Activated CD4-positive, alpha-beta T cell treated with anti-CD3 and anti-CD28 coated beads, Interleukin-10, Interleukin-2, amounts not matched to agents 100 ng/mL and 50 ng/mL, durations not matched to agents 16 hours and 8 hours (primary cell): ENCODE results near the gene RAET1G.

Experiments used
- DNase-seq: peaks from one replicate; pipeline ENCODE4 v3.0.0-alpha.2; 2020

RAET1G gene

DNA sequence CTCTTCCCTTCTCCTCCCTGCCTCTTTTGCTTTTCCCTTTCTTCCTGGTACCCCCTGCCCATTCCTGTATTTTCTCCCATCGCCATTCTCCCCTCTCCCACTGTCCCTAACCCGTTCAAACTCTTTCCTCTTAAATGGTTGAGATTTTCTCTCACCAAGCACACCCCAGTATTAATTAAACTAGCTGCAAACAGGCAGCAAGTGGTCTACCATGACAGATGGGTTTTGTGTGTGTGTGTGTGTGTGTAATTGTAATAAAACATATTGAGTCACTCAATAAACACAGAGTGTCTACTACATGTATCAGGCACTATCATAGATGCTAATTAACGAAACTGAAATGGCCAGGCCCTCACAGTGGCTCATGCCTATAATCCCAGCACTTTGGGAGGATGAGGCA lies 31.7 kb downstream of the RAET1G start:
- DNase-seq, result no peak

DNA sequence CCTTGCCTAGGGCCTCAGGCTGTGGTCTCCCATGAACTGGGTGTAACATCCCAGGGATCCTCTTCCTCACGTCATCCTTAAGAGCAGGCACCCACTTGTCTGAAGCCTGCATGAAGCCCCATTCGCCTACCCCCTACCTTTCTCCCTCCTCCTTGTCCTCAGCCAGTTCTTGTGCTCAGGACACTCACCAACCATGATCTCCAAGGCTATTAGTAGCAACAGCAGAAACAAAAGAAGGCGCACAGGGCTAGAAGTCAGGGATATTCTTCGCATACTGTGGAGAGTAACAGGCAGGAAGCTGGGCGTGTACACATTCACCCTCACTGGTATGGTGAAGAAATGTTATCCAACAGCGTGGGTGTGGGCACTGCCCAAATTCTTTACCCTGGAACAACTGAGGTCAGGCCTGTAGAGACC lies 32.3 kb downstream of the RAET1G start:
- DNase-seq, result no peak

DNA sequence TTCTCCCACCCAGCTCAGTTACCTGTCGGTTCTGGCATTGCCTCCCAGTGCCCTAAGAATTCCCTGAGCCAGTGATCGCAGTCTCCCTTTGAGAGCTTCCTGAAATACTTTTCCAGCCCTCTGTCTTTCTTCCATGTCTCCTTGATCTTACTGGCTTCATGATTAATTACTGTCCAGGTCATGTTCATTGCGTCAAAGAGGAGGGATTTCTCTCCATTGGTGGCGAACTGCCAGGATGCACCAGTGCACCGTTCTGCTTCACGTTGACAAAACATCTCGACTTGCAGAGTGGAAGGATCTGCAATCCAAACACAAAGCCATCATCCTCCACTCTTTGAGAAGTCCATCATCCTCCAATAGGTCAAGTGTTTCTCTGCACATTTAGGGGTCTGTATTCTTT lies 33.6 kb downstream of the RAET1G start:
- no peak for DNase-seq

DNA sequence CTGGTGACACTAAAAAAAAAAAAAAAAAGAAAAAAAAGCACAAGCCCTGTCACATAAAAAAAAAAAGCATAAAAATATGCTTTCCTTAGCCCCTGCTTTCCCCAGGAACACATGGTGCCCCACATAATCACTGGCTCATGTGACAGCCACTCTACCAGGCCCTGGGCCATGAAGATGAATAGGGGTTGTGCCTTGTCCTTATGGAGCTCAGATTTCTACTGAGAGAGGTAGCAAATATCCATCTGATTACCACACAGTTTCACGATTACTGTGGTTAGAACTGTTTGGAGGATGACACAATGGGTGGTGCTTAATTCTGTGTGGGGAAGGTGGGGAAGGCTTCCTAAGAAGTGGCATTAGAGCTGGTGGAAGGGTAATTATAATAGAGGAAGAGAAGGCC lies 34.3 kb downstream of the RAET1G start:
- DNase-seq, result no peak

DNA sequence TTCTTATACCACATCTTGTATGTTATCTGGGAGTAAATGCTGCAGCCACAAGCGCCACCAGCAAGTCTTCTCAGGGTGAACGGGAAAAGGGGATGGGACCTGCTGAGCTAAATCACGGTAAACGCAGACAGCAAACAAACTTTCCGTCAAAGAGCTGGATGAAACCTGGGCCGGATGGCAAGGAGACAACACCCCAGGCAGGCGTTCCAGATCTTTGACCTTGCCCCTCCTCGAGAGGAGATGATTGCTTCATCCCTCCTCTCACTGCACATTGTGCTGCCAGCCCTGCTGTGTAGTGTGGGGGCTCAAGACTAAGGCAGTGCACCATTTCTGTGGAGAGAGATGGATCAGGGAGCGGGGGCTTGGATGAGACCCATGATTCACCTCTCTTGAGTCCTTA lies 34.8 kb downstream of the RAET1G start:
- no peak for DNase-seq

DNA sequence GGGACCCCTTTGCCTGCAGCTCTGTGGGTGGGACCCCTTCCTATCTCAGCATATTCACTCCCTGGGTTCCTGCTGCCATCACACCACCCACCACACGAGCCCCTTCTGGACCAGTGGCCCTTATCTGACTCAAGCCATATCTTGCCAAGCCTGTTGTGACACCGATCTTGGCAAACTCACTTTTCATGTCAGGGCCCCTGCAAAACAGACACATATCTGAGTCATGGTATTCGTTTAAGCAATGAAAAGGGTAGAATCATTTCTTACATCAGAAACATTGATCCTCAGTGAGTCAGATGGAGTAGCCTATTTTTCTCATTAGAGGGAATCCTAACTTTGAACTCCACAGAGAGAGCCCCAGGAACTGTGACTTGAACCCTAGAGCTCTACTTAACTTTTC lies 35.6 kb downstream of the RAET1G start:
- DNase-seq, result no peak

DNA sequence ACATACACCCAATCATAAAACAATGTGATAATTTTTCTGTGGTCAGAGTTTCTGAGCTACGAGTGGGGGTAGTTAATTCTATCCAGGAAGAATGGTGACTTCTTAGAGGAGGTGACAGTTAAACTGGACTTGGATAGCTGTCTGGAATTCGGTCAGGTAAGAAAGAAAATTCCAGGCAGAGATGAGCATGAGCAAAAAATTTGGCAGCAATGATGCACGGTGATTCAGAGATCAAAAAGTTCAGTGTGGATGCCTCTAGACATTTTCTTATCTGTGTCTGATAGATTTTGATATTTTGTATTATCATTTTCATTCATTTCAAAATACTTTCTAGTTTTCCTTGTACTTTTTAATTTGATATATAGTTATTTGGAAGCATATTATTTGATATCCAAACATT lies 37.0 kb downstream of the RAET1G start:
- no peak for DNase-seq

DNA sequence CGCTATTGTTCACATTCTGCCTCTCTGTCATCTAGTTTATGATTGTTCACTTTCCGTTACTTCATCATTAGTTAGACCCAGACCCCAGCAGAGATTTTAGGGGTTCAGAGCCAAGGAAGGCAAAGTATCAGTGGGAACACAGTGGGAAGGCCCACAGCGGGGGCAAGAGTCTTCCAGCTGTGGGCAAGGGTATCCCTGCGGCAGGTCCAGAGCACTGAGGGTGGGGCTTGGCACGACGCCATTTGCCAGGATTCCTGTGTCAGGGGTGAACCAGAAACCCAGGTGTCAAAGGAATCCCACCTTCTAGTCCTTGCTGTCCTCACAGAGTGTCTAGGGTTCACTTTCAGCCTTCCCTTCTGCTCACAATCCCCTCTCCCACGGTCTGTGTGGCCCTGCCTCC lies 38.3 kb downstream of the RAET1G start:
- no peak for DNase-seq

DNA sequence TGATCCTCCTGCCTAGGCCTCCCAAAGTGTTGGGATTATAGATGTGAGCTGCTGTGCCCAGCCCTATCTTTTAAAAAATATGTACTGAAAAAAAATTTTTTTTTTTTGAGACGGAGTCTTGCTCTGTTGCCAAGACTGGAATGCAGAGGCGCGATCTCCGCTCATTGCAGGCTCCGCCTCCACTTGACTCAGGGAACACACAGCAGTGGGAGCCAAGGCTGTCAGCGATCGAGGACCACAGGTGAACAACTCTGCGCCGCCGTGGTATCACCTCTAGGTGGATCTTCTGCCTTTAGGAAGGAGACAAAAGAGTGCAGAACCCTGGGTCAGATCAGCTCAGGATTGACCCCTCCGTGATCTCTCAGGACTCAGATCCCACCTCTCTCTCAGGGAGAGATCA lies 38.7 kb downstream of the RAET1G start:
- no peak for DNase-seq

DNA sequence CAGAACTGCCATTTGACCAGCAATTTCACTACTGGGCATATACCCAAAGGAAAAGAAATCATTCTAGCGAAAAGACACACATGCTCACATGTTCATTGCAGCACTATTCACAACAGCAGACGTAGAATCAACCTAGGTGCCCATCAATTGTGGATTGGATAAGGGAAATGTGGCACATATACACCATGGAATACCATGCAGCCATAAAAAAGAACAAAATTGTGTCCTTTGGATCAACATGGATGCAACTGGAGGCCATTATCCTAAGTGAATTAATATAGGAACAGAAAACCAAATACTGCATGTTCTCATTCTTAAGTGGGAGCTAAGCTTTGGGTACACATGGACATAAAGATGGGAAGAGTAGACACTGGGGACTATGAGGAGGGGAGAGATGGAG lies 41.1 kb downstream of the RAET1G start:
- no peak for DNase-seq

DNA sequence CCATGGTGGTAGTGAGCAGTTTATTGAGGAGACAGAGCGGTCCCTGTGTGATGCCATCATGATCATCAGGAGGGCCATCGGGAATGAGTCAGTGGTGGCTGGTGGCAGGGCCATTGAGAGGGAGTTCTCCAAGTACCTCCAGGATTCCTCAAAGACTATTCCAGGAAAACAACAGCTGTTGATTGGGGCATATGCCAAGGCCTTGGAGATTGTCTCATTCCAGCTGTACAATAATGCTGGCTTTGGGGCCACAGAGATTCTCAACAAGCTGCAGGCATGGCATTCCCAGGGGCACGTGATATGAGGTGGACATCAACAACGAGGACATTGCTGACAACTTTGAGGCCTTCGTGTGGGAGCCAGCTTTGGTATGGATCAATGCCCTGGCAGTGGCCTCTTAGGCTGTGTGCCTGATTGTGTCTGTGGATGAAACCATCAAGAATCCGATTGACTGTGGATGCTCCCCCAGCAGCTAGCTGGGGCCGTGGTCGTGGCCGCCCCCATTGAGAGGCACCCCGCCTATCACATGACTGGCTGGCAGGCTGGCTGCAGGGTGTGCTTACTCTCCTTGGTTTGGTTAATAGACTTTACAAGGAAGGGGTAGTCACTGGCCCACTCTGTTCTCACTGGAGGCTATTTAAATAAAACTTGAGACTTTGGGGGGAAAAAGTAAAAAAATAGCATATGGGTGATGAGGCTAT lies 41.7 kb downstream of the RAET1G start:
- DNase-seq, result no peak

DNA sequence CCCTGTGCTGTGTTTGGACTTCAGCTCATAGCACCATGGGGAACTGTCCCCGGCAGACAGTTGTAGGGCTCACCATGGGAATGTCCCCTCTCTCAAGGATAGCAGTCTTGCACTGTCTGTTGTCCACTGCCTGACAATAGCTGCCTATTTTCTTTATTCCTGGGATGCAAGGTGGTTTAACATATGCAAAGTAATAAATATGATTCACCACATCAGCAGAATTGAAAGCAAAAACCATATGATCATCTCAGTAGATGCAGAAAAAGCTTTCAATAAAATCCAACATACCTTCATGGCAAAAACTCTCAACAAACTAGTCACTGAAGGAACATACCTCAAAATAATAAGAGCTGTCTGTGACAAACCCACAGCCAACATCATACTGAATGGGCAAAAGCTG lies 45.3 kb downstream of the RAET1G start:
- no peak for DNase-seq

DNA sequence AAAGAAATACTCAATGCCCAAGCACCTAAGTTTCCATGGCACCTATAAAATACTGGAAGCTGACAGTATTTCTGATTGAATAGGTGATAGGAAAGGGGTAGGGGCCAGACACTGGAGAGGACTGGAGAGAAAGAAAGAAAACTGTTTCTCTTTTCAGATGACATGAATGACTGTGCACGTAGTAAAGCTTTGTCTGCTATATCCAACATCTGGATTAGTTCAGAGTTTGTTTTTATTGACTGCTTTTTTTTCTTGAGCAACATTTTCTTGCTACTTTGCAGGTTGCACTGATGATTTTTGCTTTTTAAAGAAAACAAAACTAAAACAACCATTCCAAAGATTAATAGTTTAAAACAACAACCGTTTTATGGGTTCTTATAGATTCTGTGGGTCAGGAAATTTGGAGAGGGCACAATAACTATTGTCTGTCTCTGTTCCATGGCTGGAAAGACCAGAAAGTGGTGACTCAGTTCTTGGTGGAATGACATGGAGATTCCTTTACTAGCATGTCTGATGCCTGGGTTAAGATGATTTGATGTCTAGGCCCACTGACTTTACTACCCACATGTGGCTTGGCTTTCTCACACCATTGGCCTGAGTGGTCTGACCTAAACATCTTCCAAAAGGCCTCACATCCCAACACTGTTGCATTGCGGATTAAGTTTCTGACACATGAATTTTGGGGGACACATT lies 46.5 kb downstream of the RAET1G start:
- DNase-seq, result no peak

DNA sequence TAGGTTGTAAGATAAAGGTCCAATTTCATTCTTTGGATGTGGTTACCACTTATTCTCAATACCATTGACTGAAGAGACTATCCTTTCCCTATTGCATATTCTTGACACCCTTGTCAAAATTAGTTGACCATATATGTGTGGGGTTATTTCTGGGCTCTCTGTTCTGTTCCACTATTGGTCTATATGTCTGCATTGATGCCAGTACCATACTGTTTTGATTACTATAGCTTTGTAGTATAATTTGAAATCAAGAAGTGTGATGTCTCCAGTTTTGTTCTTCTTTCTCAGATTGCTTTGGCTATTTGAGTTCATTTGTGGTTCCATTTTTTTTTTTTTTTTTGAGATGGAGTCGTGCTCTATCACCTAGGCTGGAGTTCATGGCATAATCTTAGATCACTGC lies 50.7 kb downstream of the RAET1G start:
- no peak for DNase-seq

DNA sequence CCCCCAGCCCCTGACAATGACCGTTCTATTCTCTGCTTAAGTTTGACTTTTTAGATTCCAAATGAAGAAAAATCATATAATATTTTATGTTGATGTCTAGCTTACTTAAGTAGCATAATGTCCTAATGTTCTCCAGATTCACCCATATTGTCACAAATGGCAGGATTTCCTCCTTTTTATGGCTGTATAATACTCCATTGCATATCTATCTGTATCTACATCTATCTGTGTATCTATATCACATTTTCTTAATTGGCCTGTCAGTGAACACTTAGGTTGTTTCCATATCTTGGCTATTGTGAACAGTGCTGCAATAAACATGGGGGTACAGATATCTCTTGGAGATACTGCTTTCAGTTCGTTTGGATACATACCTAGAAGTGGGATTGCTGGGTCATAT lies 51.7 kb downstream of the RAET1G start:
- DNase-seq, result no peak

DNA sequence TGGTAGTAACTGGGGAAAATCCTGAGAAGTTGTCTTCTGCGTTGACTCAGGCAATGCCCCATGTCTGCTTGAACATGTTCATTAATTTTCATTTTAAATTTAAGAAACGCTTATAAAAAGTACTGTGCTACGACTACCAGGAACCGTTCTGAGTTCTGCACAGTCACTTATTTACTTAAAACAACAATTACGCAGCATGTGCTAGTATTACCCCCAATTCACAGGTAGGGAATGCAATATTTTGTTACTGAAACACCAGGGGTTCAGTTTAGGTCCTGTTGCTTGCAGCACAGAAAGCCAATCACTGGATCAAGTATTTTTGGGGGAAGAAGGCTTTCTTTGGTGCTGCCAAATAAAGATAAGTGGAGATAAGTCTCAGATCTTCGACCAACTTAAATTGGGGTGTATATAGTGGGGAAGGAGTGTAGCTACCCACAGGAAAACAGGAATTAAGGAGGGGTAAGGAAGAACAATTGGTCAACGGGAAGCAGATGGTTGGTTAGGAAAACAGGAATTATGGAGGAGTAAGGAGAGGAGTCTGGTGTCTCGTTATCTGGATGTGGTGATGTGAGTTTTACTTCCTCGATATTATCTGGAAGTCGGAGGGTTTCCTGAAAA lies 53.5 kb downstream of the RAET1G start:
- DNase-seq, result no peak

DNA sequence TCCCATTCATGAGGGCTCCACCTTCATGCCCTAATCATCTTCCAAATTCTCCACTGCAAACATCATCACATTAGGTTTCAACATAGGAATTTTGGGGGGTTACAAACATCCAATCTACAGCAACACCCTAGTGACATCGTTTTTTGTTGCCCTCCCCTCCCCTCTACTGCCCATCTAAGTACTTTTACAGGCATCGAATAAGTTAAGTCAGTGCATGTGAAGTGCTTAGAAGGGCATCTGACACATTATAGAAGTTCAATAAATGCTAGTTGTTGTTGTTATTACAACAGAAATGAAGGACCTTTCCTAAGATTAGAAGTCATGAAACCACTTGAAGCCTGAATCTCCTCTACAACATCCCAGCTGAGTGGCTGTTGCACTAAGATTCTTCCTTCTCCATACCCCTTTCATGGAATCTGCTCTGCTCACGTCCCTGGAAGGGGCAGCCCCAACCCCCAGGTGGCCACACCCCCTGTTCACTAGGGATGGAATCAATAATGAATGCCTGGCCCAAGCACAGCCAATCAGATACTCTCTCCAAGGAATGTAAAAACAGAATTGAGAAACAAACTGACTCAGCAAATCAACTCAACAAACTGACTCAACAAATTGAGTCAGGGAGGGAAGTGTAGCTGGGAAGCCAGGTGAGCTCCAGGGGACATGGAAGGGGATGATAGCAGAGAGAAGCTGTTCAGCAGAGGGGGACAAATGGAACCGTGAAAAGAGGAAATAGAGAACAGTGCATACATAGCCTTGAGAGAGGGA lies 54.9 kb downstream of the RAET1G start:
- no peak for DNase-seq
